Stimulated activated CD8-positive, alpha-beta memory T cell treated with anti-CD3 and anti-CD28 coated beads, Interleukin-12 subunit alpha, Interleukin-12 subunit beta, amount 100 ng/mL, for 4 hours (primary cell): ENCODE results near the gene UGT1A10.

Experiments used
- DNase-seq: peaks from one replicate; pipeline ENCODE4 v3.0.0-alpha.2; 2020; ENCODE audit warnings: low read depth

UGT1A10 gene

DNA sequence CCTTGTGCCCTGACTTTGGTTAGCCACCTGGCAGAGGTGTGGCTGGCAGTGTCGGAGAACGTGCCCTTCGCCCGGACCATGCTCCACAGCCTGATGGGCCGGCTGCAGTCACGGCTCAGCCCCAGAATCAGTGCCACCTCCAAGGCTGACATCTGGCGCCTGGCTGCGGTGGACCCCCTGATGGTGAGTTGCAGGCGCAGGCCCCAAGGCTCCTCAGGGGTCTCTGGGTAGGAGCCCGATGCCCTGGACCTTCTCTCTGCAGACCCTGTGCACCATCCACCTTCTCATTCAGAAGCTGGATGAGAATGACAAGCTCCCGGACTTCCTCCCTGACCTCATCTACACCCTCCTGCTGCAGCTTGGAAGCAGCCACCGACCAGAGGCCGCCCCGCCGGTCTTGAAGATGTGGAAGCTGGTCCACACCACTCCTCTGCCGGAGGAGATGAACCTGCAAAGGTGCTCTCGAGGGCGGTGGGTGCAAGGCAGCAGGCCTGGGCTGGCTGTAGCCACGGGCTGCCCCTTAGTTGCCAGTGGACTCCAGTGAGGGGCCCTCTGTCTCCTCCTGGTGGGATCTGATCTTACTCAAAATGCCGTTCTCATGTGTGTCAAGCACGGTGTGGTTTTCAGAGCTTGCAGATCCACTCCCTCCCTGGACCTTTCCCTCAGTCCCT is 186.0 kb downstream of the UGT1A10 start:
- DNase-seq: no peak
